HFFc6 (cell line): ENCODE data around the gene PACRG. TPM values are rescaled to one million over a fixed set of nuclear protein-coding genes. Genes with fewer than 3 reads are reported as not detected.

Experiments
- DNase-seq: peaks from one replicate; pipeline ENCODE4 v3.0.0-alpha.2; 2018
- H3K27ac Mint-ChIP-seq: 2 replicates; pipeline ENCODE4 v1.8.0; 2020; ENCODE audit warnings: mild to moderate bottlenecking, mixed read lengths
- H3K27me3 Mint-ChIP-seq: 2 replicates; pipeline ENCODE4 v1.8.0; 2021; ENCODE audit warnings: mild to moderate bottlenecking, moderate library complexity, mixed read lengths; ENCODE audit not compliant: insufficient read depth
- H3K36me3 Mint-ChIP-seq: 2 replicates; pipeline ENCODE4 v1.8.0; 2021; ENCODE audit warnings: low read depth, mixed read lengths
- H3K4me1 Mint-ChIP-seq: 2 replicates; pipeline ENCODE4 v1.8.0; 2020; ENCODE audit warnings: low read depth, mixed read lengths
- H3K4me3 Mint-ChIP-seq: 2 replicates; pipeline ENCODE4 v1.8.0; 2020; ENCODE audit warnings: mild to moderate bottlenecking, moderate library complexity, mixed read lengths
- H3K9me3 Mint-ChIP-seq: 2 replicates; pipeline ENCODE4 v1.8.0; 2020; ENCODE audit warnings: mild to moderate bottlenecking, mixed read lengths
- total RNA-seq, 6 experiments: library from RNA; stranded (reverse); fragmentation: NEBNext Ultra II Directional; extraction: Animal tissue kit (Norgen Biotek cat#: 25700); gene quantifications; 2 replicates in 1 of 6; 3 replicates in 5 of 6; pipeline ENCODE4 v1.2.3, GENCODE V29; 2021
- TF ChIP-seq, protein P1 (sequence below): fragments of 200-600 bp; sonication (generic); IDR thresholded peaks from 2 replicates; pipeline ENCODE4 v1.5.0; 2021; ENCODE audit warnings: antibody characterized with exemption, mild to moderate bottlenecking

Gene PACRG
- total RNA-seq, 6 experiments from 2014 or later, result not detected

DNA sequence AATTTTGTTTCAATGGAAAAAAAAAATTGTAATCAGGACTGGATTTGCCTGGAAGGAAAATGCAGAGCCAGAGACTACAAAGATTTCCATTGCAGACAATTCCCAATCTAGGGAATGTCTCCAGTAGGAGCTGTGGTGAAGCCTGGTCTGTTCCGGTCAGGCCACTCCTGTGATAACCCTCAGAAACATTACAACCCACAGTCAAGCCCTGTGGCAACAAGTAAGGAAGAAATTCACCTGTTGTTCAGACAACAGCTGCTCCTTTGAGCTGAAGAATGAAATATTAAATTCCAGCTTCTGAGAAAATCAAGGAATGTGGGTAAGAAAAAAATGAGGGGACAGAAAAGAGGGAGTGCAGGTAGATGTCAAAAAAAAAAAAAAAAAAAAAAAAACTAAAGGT is 8.2 kb upstream of the PACRG start:
- H3K4me1 Mint-ChIP-seq, result no peaks in the 10 kb centered on the region
- H3K36me3 Mint-ChIP-seq, result no peaks in the 10 kb centered on the region
- no peak for DNase-seq
- H3K9me3 Mint-ChIP-seq, result peaks cover 11% of the 10 kb centered on the region
- H3K27ac Mint-ChIP-seq, result no peak overlapping the region
- TF ChIP-seq, protein P1, sequence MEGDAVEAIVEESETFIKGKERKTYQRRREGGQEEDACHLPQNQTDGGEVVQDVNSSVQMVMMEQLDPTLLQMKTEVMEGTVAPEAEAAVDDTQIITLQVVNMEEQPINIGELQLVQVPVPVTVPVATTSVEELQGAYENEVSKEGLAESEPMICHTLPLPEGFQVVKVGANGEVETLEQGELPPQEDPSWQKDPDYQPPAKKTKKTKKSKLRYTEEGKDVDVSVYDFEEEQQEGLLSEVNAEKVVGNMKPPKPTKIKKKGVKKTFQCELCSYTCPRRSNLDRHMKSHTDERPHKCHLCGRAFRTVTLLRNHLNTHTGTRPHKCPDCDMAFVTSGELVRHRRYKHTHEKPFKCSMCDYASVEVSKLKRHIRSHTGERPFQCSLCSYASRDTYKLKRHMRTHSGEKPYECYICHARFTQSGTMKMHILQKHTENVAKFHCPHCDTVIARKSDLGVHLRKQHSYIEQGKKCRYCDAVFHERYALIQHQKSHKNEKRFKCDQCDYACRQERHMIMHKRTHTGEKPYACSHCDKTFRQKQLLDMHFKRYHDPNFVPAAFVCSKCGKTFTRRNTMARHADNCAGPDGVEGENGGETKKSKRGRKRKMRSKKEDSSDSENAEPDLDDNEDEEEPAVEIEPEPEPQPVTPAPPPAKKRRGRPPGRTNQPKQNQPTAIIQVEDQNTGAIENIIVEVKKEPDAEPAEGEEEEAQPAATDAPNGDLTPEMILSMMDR, result no peak
- H3K4me3 Mint-ChIP-seq, result no peak overlapping the region
- no peaks in the 10 kb centered on the region; the same call in 1 of the 2 replicates for H3K27me3 Mint-ChIP-seq

DNA sequence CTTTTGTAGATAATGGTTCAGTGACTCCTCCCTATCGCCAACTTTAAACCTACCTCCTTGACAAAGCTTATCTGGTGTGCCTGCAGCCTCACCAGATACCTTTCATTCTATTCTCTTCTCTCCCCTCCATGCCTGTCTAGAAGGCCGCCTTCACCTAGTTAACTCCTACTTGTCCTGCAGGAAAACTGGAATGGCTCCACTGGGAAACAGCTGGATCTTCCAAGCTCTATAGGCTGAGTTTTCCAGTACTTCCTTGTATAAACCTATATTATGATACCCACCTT is 6.4 kb upstream of the PACRG start:
- Mint-ChIP-seq H3K27ac (no peak overlapping the region), H3K27me3 (no peaks in the 10 kb centered on the region; the same call in 1 of the 2 replicates), H3K9me3 (peaks cover 7% of the 10 kb centered on the region), H3K36me3 (no peaks in the 10 kb centered on the region), H3K4me1 (peaks cover under 1% of the 10 kb centered on the region; the same call in 1 of the 2 replicates), H3K4me3 (no peak overlapping the region)
- TF ChIP-seq, protein P1, result no peak
- no peak for DNase-seq

DNA sequence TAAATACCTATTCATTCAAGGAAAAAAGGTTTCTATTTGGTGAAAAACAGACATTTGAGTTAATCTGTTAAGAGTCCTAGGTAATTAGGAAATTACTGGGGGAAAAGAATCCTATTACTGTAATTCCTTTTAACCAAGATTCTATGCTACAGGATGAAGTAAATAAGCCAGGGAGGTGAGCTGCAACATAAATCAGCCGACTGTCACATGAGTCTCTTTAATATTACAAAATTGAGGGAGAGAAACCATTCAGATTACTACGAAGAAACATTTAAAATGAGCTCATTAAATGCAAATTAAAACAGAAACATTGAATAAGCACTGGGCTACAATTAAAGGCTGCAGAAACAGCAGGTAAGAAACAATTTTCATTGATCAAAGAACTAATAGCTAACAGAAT is 5.5 kb upstream of the PACRG start:
- no peak overlapping the region for H3K4me3 Mint-ChIP-seq
- TF ChIP-seq, protein P1, result no peak

DNA sequence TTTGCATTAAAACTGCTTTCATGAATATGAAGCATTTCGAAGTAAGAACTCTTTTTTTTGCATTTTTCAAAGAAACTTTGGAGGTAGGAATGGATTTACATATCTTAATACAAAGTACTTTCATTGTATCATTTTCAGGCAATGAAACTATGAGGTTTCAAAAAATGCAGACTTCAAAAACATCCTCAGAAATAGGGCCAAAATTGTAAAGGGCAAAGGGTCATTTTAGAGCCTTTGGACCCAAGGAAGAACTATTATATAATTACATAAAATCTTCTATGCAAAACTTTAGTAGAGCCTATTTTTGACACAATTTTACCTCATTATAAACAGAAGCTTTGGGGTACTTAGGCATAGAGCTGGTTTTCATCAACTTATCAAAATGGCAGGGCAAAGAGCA is 5.1 kb upstream of the PACRG start:
- TF ChIP-seq, protein P1, result no peak
- Mint-ChIP-seq H3K36me3 (no peaks in the 10 kb centered on the region), H3K9me3 (no peaks in the 10 kb centered on the region; the same call in 1 of the 2 replicates), H3K4me3 (no peak overlapping the region), H3K27me3 (no peaks in the 10 kb centered on the region; the same call in 1 of the 2 replicates), H3K27ac (no peak overlapping the region), H3K4me1 (peaks cover 8% of the 10 kb centered on the region)
- DNase-seq, result no peak

More for the DNA sequence above, 5.5 kb upstream of the PACRG start:
- H3K27me3 Mint-ChIP-seq, result no peaks in the 10 kb centered on the region; the same call in 1 of the 2 replicates
- no peak for DNase-seq
- H3K4me1 Mint-ChIP-seq, result peaks cover 8% of the 10 kb centered on the region
- no peaks in the 10 kb centered on the region for H3K36me3 Mint-ChIP-seq
- H3K27ac Mint-ChIP-seq, result no peak overlapping the region
- no peaks in the 10 kb centered on the region; the same call in 1 of the 2 replicates for H3K9me3 Mint-ChIP-seq

DNA sequence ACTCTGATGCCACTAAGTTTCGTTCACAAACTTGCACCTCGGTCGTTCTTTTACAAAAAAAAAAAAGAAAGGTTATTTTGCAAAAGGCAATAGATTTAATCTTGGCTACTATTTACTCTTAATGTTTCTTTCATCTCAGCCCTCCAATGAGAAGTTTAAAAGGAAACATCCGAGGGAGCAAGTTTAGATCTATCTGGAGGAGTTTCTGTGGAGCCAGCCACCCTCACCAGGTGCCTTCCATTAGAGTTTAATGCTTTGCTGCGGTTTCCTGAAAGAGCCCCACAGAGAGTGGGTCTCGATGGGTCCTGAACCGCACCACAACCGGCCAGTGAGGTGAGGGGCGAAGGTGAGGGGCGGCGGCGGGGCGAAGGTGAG is 840 bp upstream of the PACRG start:
- no peaks in the 10 kb centered on the region for H3K27me3 Mint-ChIP-seq
- H3K36me3 Mint-ChIP-seq, result no peaks in the 10 kb centered on the region
- peaks cover 8% of the 10 kb centered on the region for H3K4me1 Mint-ChIP-seq
- peak overlapping the region; percentile 74 for H3K27ac Mint-ChIP-seq
- H3K9me3 Mint-ChIP-seq, result no peaks in the 10 kb centered on the region
- TF ChIP-seq, protein P1, result no peak
- DNase-seq, result no peak
- peak overlapping the region; percentile 89 for H3K4me3 Mint-ChIP-seq

DNA sequence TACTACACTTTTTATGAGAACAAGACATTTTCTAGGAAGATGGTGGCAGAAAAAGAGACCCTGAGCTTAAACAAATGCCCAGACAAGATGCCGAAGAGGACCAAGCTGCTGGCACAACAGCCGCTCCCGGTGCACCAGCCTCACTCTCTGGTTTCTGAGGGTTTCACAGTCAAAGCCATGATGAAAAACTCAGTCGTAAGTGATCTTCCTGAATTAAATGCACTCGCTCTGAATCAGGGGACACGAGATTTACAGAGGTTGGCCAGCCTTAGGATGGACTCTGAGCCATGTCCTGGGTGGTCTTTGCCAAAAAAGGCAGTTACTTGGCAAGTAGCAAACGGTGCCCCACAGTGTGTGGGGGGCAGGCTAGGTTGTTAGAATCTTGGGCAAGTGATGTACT is 423 bp downstream of the PACRG start:
- no peaks in the 10 kb centered on the region for H3K27me3 Mint-ChIP-seq
- no peaks in the 10 kb centered on the region for H3K36me3 Mint-ChIP-seq
- no peak for DNase-seq
- TF ChIP-seq, protein P1, result no peak
- peaks cover 8% of the 10 kb centered on the region for H3K4me1 Mint-ChIP-seq
- peak overlapping the region; percentile 89 for H3K4me3 Mint-ChIP-seq
- H3K27ac Mint-ChIP-seq, result peak overlapping the region; percentile 87
- no peaks in the 10 kb centered on the region for H3K9me3 Mint-ChIP-seq
